OCI-LY1 (cell line): ENCODE measurements around the gene TEX53.

Experiments
- H2AFZ ChIP-seq: fragments of 200-600 bp; sonication (generic), shearing (Covaris generic); 2 replicates; pipeline ENCODE4 v1.6.0; 2014; ENCODE audit warnings: antibody characterized with exemption, mild to moderate bottlenecking, low read length
- H3F3A ChIP-seq: fragments of 200-600 bp; sonication (generic), shearing (Covaris generic); 2 replicates; pipeline ENCODE4 v1.6.0; 2014; ENCODE audit warnings: mild to moderate bottlenecking, antibody characterized with exemption, low read length, moderate library complexity; ENCODE audit not compliant: insufficient read depth
- H3K27ac ChIP-seq: fragments of 200-600 bp; sonication (generic); 2 replicates; pipeline ENCODE4 v1.5.1; 2014; ENCODE audit warnings: low read length, mixed run types, mild to moderate bottlenecking, low read depth; ENCODE audit not compliant: poor library complexity, severe bottlenecking
- H3K27me3 ChIP-seq: fragments of 200-600 bp; sonication (generic); 2 replicates; pipeline ENCODE4 v1.6.0; 2014; ENCODE audit warnings: antibody characterized with exemption, mild to moderate bottlenecking, low read length, moderate library complexity; ENCODE audit not compliant: insufficient read depth
- H3K36me3 ChIP-seq: fragments of 200-600 bp; sonication (generic); 2 replicates; pipeline ENCODE4 v1.6.1; 2014; ENCODE audit warnings: mild to moderate bottlenecking, antibody characterized with exemption, low read length, moderate library complexity, mixed read lengths; ENCODE audit not compliant: insufficient read depth
- H3K4me1 ChIP-seq: fragments of 200-600 bp; sonication (generic); 2 replicates; pipeline ENCODE4 v1.5.1; 2014; ENCODE audit warnings: mild to moderate bottlenecking, low read length, moderate library complexity; ENCODE audit not compliant: insufficient read depth, severe bottlenecking
- H3K4me2 ChIP-seq: fragments of 200-600 bp; sonication (generic), shearing (Covaris generic); 2 replicates; pipeline ENCODE4 v1.6.1; 2014; ENCODE audit warnings: low read length
- H3K4me3 ChIP-seq: fragments of 200-600 bp; sonication (generic); 2 replicates; pipeline ENCODE4 v1.5.1; 2014; ENCODE audit warnings: low read length, low read depth, mild to moderate bottlenecking, mixed read lengths; ENCODE audit not compliant: poor library complexity, severe bottlenecking
- H3K79me2 ChIP-seq: fragments of 200-600 bp; shearing (Covaris generic); 2 replicates; pipeline ENCODE4 v1.6.1; 2016; ENCODE audit warnings: mixed run types, low read length, mixed read lengths; ENCODE audit not compliant: insufficient read depth
- H3K9ac ChIP-seq: fragments of 200-600 bp; sonication (generic), shearing (Covaris generic); 2 replicates; pipeline ENCODE4 v1.6.1; 2014; ENCODE audit warnings: mild to moderate bottlenecking, low read length, mixed read lengths
- H3K9me2 ChIP-seq: fragments of 200-600 bp; sonication (generic), shearing (Covaris generic); 2 replicates; pipeline ENCODE4 v1.6.1; 2014; ENCODE audit warnings: low read depth, mild to moderate bottlenecking, low read length, mixed read lengths
- H3K9me3 ChIP-seq: fragments of 200-600 bp; shearing (Covaris generic); 2 replicates; pipeline ENCODE4 v1.6.1; 2014; ENCODE audit warnings: low read length, mixed read lengths
- H4K20me1 ChIP-seq: fragments of 200-600 bp; sonication (generic), shearing (Covaris generic); 2 replicates; pipeline ENCODE4 v1.6.0; 2016; ENCODE audit warnings: mild to moderate bottlenecking, low read length; ENCODE audit not compliant: insufficient read depth
- CTCF ChIP-seq: fragments of 200-600 bp; sonication (generic), shearing (Covaris generic); IDR thresholded peaks from 2 replicates; pipeline ENCODE4 v1.5.1; 2017; ENCODE audit warnings: mild to moderate bottlenecking, antibody characterized with exemption, low read length, moderate library complexity, mixed read lengths
- EZH2 ChIP-seq: fragments of 200-600 bp; sonication (generic), shearing (Covaris generic); IDR thresholded peaks from 2 replicates; pipeline ENCODE4 v1.8.0; 2017; ENCODE audit warnings: borderline replicate concordance, mixed run types, mild to moderate bottlenecking, antibody characterized with exemption, low read length, moderate library complexity, mixed read lengths

TEX53 gene

DNA sequence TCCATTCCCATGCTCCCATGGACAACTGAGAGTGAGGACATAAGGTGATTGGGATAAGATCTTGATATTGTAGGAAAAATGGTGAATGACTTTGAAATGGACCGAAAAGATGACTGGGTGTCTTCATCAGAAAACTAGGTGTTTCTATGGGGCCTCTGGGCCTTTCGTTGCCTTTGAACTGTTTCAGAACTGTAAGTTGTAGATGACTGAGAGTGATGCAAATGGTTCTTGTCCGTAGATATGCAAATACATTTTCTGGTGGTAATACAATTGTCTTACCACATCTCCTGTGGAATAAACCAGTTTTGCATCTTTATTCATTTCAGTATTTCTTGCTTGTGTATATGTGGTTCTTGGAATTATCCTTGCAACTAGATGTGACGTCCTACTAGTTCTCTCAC lies 40.3 kb upstream of the TEX53 start:
- no peak overlapping the region for H3K4me2 ChIP-seq
- no peak overlapping the region for H3K9ac ChIP-seq
- no peaks in the 10 kb centered on the region for H3K36me3 ChIP-seq
- H3K4me1 ChIP-seq = no peaks in the 10 kb centered on the region
- peaks cover 1% of the 10 kb centered on the region; the same call in 1 of the 2 replicates for H3K27me3 ChIP-seq
- no peak overlapping the region for H2AFZ ChIP-seq
- no peak overlapping the region for H3K27ac ChIP-seq
- no peaks in the 10 kb centered on the region for H3K9me3 ChIP-seq
- H3K4me3 ChIP-seq = no peak overlapping the region
- H3F3A ChIP-seq = no peaks in the 10 kb centered on the region
- no peaks in the 10 kb centered on the region for H4K20me1 ChIP-seq
- no peaks in the 10 kb centered on the region for H3K79me2 ChIP-seq
- TF ChIP-seq CTCF = no peak
- TF ChIP-seq EZH2 = no peak
- H3K9me2 ChIP-seq = no peaks in the 10 kb centered on the region

DNA sequence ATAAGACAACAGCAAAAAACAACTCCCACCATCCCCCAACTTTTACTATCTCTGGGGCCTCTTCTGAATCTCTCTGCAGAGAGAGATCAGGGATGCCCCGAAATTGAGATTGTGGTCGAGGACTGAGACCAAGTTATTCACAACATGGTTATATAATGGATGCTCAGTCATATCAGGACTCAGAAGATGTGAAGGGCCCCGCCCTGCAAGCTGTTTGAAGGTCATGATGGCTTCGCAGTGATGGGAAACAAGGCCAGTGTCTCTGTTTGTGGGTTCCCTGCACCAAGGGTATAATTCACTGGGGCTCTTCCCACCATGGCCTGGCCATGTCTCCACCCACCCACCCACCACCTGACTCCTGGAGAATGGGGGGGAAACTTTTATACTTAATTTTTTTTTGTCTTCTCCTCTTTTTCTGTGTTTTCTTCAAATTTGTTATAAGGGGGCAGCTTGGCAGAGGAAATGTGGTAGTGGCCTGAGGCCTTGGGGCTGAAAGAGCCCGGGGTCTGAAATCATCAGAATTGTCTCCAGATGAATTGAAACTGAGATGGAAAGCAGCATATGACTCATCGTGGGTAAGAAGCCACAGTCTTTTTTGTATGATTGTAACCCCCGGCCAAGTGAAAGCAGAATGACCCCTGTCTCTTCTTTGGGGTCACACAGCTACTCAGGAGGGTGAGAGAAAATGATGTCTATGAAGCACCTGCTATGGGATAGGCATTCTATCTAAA lies 39.4 kb upstream of the TEX53 start:
- H3K9me2 ChIP-seq = no peaks in the 10 kb centered on the region
- H3K79me2 ChIP-seq = no peaks in the 10 kb centered on the region
- H3K9me3 ChIP-seq = no peaks in the 10 kb centered on the region
- no peak overlapping the region for H2AFZ ChIP-seq
- H4K20me1 ChIP-seq = no peaks in the 10 kb centered on the region
- no peak overlapping the region for H3K4me3 ChIP-seq
- H3K9ac ChIP-seq = no peak overlapping the region
- no peak overlapping the region for H3K27ac ChIP-seq
- no peaks in the 10 kb centered on the region for H3F3A ChIP-seq
- H3K36me3 ChIP-seq = no peaks in the 10 kb centered on the region
- H3K4me1 ChIP-seq = no peaks in the 10 kb centered on the region
- TF ChIP-seq CTCF = no peak
- no peak for TF ChIP-seq EZH2
- H3K4me2 ChIP-seq = no peak overlapping the region
- no peaks in the 10 kb centered on the region for H3K27me3 ChIP-seq

DNA sequence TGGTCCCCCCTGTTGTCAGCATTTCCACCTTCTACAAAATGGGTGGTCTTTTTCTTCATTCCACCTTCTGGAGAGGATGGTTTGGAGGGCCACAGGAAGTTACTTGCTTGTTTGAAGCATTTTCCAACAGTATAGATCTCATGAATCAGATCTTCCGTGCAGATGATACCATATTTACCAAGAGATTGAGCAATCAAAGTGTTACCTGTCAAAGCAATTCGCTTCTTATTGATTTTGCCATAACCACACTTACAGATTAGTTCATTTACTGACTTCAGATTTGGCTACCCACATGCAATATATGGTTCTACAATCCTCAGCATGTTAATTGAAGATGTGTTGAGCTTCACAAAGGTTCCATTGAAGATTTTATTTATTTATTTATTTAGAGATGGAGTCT lies 38.3 kb upstream of the TEX53 start:
- H3K27me3 ChIP-seq = no peaks in the 10 kb centered on the region
- H3K79me2 ChIP-seq = no peaks in the 10 kb centered on the region
- H3K4me2 ChIP-seq = no peak overlapping the region
- H3F3A ChIP-seq = no peaks in the 10 kb centered on the region
- no peaks in the 10 kb centered on the region for H3K4me1 ChIP-seq
- H3K36me3 ChIP-seq = no peaks in the 10 kb centered on the region
- H4K20me1 ChIP-seq = no peaks in the 10 kb centered on the region
- H3K9me2 ChIP-seq = no peaks in the 10 kb centered on the region
- no peak for TF ChIP-seq EZH2
- TF ChIP-seq CTCF = no peak
- no peaks in the 10 kb centered on the region for H3K9me3 ChIP-seq
- no peak overlapping the region for H3K27ac ChIP-seq
- no peak overlapping the region for H3K4me3 ChIP-seq
- no peak overlapping the region for H2AFZ ChIP-seq
- H3K9ac ChIP-seq = no peak overlapping the region
